HepG2 (cell line): ENCODE results near the gene USP34. TPM values are rescaled to one million over a fixed set of nuclear protein-coding genes. Genes with fewer than 3 reads are reported as not detected.

Experiments used
- ADNP ChIP-seq: sonication (generic); formaldehyde crosslinking; IDR thresholded peaks from 2 replicates; pipeline ENCODE4 v1.4.0; 2020; ENCODE audit warnings: missing genetic modification reagents
- ERF ChIP-seq: IDR thresholded peaks from 2 replicates; pipeline ENCODE4 v1.6.1; 2018; ENCODE audit warnings: missing biosample characterization, missing genetic modification reagents
- IRX3 ChIP-seq: sonication (generic); formaldehyde crosslinking; IDR thresholded peaks from 2 replicates; pipeline ENCODE4 v1.8.1; 2023; ENCODE audit warnings: mild to moderate bottlenecking, low read depth, missing genetic modification reagents, borderline replicate concordance
- LCORL ChIP-seq, 2 experiments: fragments of 450-650 bp in 1 of 2; sonication (generic) in 1 of 2; formaldehyde crosslinking in 1 of 2; IDR thresholded peaks; 2 replicates each; pipeline versions ENCODE4 v1.5.0 to v1.6.1; 2017 to 2020; ENCODE audit warnings: antibody characterized with exemption in 1 of 2, missing genetic modification reagents in 1 of 2
- MBNL3 ChIP-seq: fragments of 250-450 bp; sonication (Bioruptor Pico); conservative IDR thresholded peaks from 2 replicates; pipeline ENCODE4 v1.8.0; 2022; ENCODE audit warnings: mild to moderate bottlenecking, inconsistent platforms
- MED1 ChIP-seq: sonication (generic); formaldehyde crosslinking; IDR thresholded peaks from 2 replicates; pipeline ENCODE4 v1.4.0; 2020; ENCODE audit warnings: missing genetic modification reagents
- MEIS1 ChIP-seq: sonication (generic); formaldehyde crosslinking; IDR thresholded peaks from 2 replicates; pipeline ENCODE4 v1.9.0; 2021; ENCODE audit warnings: mild to moderate bottlenecking, missing genetic modification reagents, moderate library complexity, borderline replicate concordance
- MIXL1 ChIP-seq: IDR thresholded peaks from 2 replicates; pipeline ENCODE4 v1.6.1; 2016
- MLLT10 ChIP-seq: sonication (generic); formaldehyde crosslinking; IDR thresholded peaks from 2 replicates; pipeline ENCODE4 v1.4.0; 2020; ENCODE audit warnings: missing genetic modification reagents
- PCBP2 ChIP-seq: fragments of 200-400 bp; formaldehyde crosslinking; optimal IDR thresholded peaks from 2 replicates; pipeline ENCODE3; 2018; ENCODE audit warnings: low read length, low read depth; ENCODE audit not compliant: poor library complexity, severe bottlenecking
- RCOR2 ChIP-seq: IDR thresholded peaks from 2 replicates; pipeline ENCODE4 v1.6.1; 2016; ENCODE audit warnings: missing biosample characterization, missing genetic modification reagents
- SOX13 ChIP-seq, 3 experiments: fragments of 450-650 bp in 1 of 3; sonication (generic) in 1 of 3; formaldehyde crosslinking in 1 of 3; IDR thresholded peaks in 2 of 3; conservative IDR thresholded peaks in 1 of 3; 2 replicates each; pipeline versions ENCODE4 v1.5.0 to v1.6.1; 2016 to 2020; ENCODE audit warnings: antibody characterized with exemption in 1 of 3, mild to moderate bottlenecking in 1 of 3, missing compliant biosample characterization in 1 of 3, missing genetic modification reagents in 1 of 3, moderate library complexity in 1 of 3
- ZNF678 ChIP-seq: sonication (generic); formaldehyde crosslinking; IDR thresholded peaks from 2 replicates; pipeline ENCODE4 v1.4.0; 2020; ENCODE audit warnings: mild to moderate bottlenecking, missing genetic modification reagents
- ZNF720 ChIP-seq: sonication (generic); formaldehyde crosslinking; IDR thresholded peaks from 2 replicates; pipeline ENCODE4 v1.4.0; 2020; ENCODE audit warnings: missing genetic modification reagents
- ZNF773 ChIP-seq: sonication (generic); formaldehyde crosslinking; IDR thresholded peaks from 2 replicates; pipeline ENCODE4 v1.4.0; 2020; ENCODE audit warnings: missing genetic modification reagents, borderline replicate concordance
- ZNF883 ChIP-seq: sonication (generic); formaldehyde crosslinking; IDR thresholded peaks from 2 replicates; pipeline ENCODE4 v1.5.1; 2020; ENCODE audit warnings: mild to moderate bottlenecking, missing genetic modification reagents; ENCODE audit errors: not compliant biosample characterization
- polyA plus RNA-seq, 8 experiments: library from polyadenylated mRNA; depleted of rRNA in 3 of 8; stranded (reverse) in 7 of 8; unstranded in 1 of 8; fragments of >200 nt; fragmentation: Illumina TruSeq in 4 of 8; extraction: Trizol in 4 of 8; gene quantifications; 2 replicates each; pipeline versions ENCODE4 v1.2.1 to v1.2.3, GENCODE V29; 2011 to 2016; ENCODE audit warnings: low read depth in 4 of 8, missing spikeins in 1 of 8, mixed read lengths in 1 of 8; ENCODE audit not compliant: insufficient read depth in 1 of 8
- total RNA-seq, 5 experiments: library from RNA; depleted of rRNA; stranded (reverse); fragments of >200 nt; fragmentation: Illumina TruSeq; extraction: Trizol; gene quantifications; 2 replicates each; pipeline ENCODE4 v1.2.3, GENCODE V29; 2016; ENCODE audit warnings: low read depth in 1 of 5
- TF ChIP-seq, protein P1 (sequence below): fragments of 450-650 bp; IDR thresholded peaks from 2 replicates; pipeline ENCODE4 v1.6.1; 2016
- TF ChIP-seq, protein P2 (sequence below): sonication (generic); formaldehyde crosslinking; IDR thresholded peaks from 2 replicates; pipeline ENCODE4 v1.8.1; 2022; ENCODE audit warnings: low read depth, mild to moderate bottlenecking, missing genetic modification reagents
- TF ChIP-seq, protein P3 (sequence below): sonication (generic); formaldehyde crosslinking; conservative IDR thresholded peaks from 2 replicates; pipeline ENCODE4 v1.4.0; 2020; ENCODE audit warnings: missing genetic modification reagents
- TF ChIP-seq, protein P4 (sequence below): sonication (generic); formaldehyde crosslinking; IDR thresholded peaks from 2 replicates; pipeline ENCODE4 v1.4.0; 2020; ENCODE audit warnings: mild to moderate bottlenecking, missing genetic modification reagents

USP34 gene
- total and polyA plus RNA-seq, 2 of the 13 experiments (the other 11 are each of a cell fraction or from before 2014, with no cell fraction given): 99.2 to 100 TPM

DNA sequence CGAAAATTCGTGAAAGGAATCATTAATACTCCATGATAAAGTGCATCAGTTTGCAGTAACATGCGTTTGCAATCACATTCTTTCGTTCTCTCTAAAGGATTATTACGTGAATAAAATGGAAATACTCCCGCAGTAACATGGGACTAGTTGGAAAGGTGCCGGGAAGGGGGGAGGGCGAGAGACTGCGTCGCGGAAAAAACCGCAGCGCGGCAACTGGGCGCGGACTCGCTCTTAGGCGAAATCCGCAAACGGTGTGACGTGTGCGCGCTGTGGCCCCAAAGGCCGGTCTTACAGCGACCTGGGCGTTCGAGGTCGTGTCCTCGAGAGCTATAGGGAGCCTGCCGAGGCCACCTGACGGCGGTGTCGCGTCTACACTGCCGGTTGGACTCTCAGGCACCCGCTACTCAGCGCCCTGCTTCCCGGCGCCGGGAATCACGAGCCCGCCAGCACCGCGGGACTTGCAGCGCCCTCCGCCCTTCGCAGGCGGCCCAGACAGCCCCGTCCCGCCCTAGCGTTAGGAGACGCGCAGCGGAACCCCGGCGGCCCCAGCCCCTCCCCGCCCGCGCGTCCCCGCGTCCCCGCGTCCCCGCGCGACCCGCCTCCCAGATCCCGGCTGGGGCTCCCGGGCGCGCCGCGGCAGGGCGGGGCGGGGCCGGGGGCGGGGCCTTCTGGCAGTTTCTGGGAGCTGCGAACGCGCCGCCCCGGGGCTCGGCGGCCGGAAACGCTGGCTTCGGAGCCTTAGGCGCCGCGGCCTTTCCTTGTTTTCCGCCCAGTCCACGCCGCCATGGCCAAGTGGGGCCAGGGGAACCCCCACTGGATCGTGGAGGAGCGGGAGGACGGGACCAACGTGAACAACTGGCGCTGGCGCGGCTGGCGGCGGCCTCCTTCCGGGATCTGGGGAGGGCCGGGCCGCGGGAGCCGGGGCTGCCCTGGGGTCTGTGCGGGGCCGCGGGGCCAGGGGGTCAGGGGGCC is 293.8 kb downstream of the USP34 start (continued):
- TF ChIP-seq, protein P1, sequence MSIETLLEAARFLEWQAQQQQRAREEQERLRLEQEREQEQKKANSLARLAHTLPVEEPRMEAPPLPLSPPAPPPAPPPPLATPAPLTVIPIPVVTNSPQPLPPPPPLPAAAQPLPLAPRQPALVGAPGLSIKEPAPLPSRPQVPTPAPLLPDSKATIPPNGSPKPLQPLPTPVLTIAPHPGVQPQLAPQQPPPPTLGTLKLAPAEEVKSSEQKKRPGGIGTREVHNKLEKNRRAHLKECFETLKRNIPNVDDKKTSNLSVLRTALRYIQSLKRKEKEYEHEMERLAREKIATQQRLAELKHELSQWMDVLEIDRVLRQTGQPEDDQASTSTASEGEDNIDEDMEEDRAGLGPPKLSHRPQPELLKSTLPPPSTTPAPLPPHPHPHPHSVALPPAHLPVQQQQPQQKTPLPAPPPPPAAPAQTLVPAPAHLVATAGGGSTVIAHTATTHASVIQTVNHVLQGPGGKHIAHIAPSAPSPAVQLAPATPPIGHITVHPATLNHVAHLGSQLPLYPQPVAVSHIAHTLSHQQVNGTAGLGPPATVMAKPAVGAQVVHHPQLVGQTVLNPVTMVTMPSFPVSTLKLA: peak; percentile 8; the same call in 1 of the 2 replicates
- TF ChIP-seq MED1 (CRISPR knock-in tag): peak; percentile 88
- TF ChIP-seq, protein P2, sequence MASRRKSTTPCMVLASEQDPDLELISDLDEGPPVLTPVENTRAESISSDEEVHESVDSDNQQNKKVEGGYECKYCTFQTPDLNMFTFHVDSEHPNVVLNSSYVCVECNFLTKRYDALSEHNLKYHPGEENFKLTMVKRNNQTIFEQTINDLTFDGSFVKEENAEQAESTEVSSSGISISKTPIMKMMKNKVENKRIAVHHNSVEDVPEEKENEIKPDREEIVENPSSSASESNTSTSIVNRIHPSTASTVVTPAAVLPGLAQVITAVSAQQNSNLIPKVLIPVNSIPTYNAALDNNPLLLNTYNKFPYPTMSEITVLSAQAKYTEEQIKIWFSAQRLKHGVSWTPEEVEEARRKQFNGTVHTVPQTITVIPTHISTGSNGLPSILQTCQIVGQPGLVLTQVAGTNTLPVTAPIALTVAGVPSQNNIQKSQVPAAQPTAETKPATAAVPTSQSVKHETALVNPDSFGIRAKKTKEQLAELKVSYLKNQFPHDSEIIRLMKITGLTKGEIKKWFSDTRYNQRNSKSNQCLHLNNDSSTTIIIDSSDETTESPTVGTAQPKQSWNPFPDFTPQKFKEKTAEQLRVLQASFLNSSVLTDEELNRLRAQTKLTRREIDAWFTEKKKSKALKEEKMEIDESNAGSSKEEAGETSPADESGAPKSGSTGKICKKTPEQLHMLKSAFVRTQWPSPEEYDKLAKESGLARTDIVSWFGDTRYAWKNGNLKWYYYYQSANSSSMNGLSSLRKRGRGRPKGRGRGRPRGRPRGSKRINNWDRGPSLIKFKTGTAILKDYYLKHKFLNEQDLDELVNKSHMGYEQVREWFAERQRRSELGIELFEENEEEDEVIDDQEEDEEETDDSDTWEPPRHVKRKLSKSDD (CRISPR knock-in tag): peak; percentile 93
- peak; percentile 89; the same call in 1 of the 2 replicates for TF ChIP-seq ZNF773 (CRISPR knock-in tag)
- TF ChIP-seq, protein P3, sequence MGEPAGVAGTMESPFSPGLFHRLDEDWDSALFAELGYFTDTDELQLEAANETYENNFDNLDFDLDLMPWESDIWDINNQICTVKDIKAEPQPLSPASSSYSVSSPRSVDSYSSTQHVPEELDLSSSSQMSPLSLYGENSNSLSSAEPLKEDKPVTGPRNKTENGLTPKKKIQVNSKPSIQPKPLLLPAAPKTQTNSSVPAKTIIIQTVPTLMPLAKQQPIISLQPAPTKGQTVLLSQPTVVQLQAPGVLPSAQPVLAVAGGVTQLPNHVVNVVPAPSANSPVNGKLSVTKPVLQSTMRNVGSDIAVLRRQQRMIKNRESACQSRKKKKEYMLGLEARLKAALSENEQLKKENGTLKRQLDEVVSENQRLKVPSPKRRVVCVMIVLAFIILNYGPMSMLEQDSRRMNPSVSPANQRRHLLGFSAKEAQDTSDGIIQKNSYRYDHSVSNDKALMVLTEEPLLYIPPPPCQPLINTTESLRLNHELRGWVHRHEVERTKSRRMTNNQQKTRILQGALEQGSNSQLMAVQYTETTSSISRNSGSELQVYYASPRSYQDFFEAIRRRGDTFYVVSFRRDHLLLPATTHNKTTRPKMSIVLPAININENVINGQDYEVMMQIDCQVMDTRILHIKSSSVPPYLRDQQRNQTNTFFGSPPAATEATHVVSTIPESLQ (CRISPR knock-in tag): no peak
- no peak for TF ChIP-seq PCBP2
- peak; percentile 37; the same call in 1 of the 2 replicates for TF ChIP-seq LCORL (IDR thresholded peaks at IDR 0.05)
- TF ChIP-seq LCORL (CRISPR knock-in tag; IDR thresholded peaks at IDR 0.05): peak; percentile 54
- peak; percentile 24; the same call in 1 of the 2 replicates for TF ChIP-seq ZNF720 (CRISPR knock-in tag)
- TF ChIP-seq RCOR2 (CRISPR knock-in tag): no peak
- TF ChIP-seq ZNF678 (CRISPR knock-in tag): peak; percentile 89
- peak; percentile 85 for TF ChIP-seq ERF
- TF ChIP-seq IRX3 (CRISPR knock-in tag): peak; percentile 88
- TF ChIP-seq MEIS1 (CRISPR knock-in tag): no peak; the same call in 1 of the 2 replicates
- TF ChIP-seq, protein P4, sequence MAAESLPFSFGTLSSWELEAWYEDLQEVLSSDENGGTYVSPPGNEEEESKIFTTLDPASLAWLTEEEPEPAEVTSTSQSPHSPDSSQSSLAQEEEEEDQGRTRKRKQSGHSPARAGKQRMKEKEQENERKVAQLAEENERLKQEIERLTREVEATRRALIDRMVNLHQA (CRISPR knock-in tag): no peak
- TF ChIP-seq ZNF883 (CRISPR knock-in tag): peak; percentile 89
- TF ChIP-seq ADNP (CRISPR knock-in tag): no peak
- TF ChIP-seq MLLT10 (CRISPR knock-in tag): no peak
- TF ChIP-seq SOX13 (IDR thresholded peaks at IDR 0.05): 0 out of 2 replicates have a peak, but pooled peaks have one; percentile 7
- peak in 1 of 2 experiments; percentile 31; a peak in 2 of 4 replicates for TF ChIP-seq SOX13 (CRISPR knock-in tag; conservative IDR thresholded peaks at IDR 0.05 in 1 of 2, IDR thresholded peaks at IDR 0.05 in 1 of 2)
- TF ChIP-seq MIXL1: no peak
- no peak for TF ChIP-seq MBNL3 (CRISPR knock-in tag)
